GM20000 (cell line): Measurements from ENCODE around the gene TSPO.
A peak's percentile ranks its signal among the peaks of the same experiment; 100 is the strongest.
"Not testable (repeated sequence)": the region's sequence is repeated elsewhere in the genome, so short reads cannot be mapped to it uniquely, and the experiment has no call there.

Source experiments
- DNase-seq: peaks from one replicate; pipeline ENCODE4 v3.0.0; 2012; ENCODE audit warnings: low spot score
- CTCF ChIP-seq: IDR thresholded peaks from 2 replicates; pipeline ENCODE4 v1.5.1; 2012; ENCODE audit warnings: mild to moderate bottlenecking, control low read depth; ENCODE audit errors: extremely low read depth, missing control alignments

The TSPO gene

GRCh38 chr22:43135565-43135964 lies 15.8 kb upstream of the TSPO start:
- no peak for DNase-seq
- TF ChIP-seq CTCF, result no peak

DNA sequence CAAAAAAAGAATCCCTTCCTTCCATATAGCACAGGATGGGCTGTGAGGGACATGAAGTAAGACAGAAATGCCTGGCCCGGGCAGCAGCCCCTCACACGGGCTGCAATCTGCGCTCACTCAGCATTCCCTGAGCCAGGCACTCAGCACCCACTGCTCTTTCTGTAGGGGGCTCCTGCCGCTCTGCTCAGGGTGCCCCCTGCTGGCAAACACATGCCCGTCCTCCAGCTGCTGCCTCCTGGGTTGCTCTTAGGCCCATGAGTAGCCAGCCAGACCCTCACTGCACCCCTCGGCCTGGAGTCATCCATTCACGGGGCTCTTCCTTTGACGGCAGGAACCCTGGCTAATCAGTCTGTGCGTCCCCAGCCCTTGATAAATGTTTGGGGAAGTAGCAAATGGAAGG lies 15.1 kb upstream of the TSPO start:
- DNase-seq, result peak; percentile 82
- peak; percentile 69 for TF ChIP-seq CTCF

DNA sequence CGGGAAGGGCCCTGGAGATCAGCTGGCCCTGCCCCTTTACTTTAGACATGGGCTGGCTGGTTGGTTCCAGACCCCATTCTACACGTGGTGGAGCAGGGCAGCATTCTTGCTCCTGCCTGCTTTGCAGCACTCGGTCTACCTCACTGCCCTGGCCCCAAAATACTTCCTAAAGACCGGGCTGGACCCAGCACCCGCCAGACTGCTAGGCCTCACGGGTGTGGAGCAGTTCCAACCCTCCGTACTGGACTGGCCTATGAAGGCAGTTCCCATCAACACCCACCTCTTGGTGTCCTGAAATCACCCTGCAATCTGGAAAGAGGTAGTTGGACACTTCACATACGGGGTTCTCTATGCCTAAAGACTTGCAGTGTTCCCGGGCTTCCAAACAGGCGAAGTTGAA lies 14.6 kb upstream of the TSPO start:
- no peak for TF ChIP-seq CTCF
- no peak for DNase-seq

DNA sequence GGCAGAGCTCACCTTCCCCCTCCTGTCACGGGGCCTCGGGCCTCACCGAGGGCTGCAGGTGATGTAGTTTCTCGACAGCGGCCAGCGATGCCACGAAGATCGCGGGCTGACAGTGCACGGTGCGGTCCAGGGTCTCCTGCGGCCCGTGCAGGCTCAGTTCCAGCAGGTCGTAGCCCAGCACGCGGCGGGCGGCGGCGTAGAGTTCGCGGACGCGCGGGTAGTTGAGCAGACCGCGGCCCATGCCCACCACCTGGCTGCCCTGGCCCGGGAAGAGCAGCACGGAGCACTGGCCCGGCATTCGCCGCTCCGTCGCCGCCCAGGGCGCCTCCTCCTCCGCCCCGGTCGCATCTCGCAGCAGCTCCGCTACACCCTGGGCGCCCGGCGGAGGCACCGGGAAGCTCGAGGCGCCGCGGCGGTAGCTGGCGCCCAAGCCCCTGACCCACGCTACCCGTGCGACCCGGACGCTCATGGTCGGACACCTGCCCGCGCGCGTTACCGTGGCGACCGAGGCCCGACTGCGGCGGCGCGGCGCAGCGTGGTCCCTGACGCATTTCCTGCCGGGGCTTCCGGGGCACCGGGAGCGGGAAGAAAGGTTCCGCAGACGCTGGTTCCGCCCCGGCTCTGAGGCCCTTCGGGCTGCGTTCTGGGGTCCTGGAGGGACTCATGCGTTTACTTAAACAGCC lies 8.3 kb upstream of the TSPO start, which contains the start of gene MCAT:
Gene MCAT (minus strand): TSS at position 519 of the 683 bp plus-strand sequence. CDS start 50 bp downstream, at position 469.
- no peak for TF ChIP-seq CTCF
- DNase-seq, result peak; percentile 95

DNA sequence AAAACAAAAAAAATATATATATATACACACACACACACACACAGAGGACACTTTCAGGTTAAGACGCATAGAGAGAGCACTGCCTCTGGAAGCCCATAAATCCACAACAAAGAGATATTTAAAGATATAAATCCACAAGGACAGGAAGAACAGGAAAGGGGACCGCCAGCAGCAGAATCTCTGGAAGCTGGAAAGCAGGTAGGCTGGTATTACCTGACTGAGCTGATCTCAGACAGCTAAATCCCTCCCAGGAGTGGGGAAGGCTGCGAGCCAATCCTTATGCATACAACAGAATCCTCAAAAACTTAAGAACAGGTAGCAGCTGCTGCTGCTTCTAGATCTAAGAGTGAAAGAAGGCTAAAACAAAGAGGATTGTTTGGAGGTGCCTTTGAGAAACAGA lies 6.4 kb upstream of the TSPO start:
- no peak for TF ChIP-seq CTCF
- DNase-seq, result no peak

GRCh38 chr22:43145371-43145770 lies 6.0 kb upstream of the TSPO start:
- DNase-seq, result not testable (repeated sequence)

GRCh38 chr22:43146332-43146731 lies 5.0 kb upstream of the TSPO start:
- not testable (repeated sequence) for DNase-seq

DNA sequence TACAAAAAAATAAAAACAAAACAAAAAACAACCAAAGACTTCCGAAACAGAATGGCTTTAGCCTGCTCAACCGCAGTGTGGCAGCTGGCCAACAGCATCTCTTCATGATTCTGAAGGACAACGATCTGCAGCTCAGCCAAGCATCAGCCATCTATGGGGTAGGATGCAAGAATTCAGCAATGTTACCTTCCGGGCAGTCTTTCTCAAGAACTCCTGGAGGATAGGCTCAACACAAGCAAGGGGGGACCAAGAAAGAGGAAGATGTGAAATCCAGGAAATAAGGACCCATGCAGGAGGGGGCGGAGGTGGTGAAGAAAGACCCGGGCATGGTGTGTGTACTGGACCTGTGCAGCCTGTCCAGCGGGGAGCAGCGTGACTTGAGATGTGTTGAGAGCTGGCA lies 3.5 kb upstream of the TSPO start:
- no peak for TF ChIP-seq CTCF
- DNase-seq, result no peak

DNA sequence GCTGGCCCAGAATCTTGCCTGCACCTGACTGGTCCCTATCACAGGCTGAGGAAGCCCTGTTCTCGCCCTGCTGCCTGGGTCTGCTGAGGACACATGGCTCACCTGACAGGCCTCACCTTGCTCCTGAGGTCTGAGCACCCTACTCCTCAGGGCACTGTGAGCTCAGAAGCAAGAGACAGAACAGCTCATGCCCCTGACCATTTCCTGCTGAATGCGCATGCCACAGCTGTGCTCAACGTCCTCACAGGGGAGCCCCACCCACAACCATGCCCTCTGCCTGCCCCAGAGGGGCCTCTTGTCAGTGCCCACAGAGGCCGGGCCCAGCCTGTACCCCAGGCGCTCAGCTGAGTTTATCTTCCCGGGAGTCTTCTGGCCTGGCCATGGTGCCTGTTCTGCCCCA lies 2.8 kb upstream of the TSPO start:
- DNase-seq, result no peak
- no peak for TF ChIP-seq CTCF
